HepG2 (cell line): ENCODE results near the gene SOX12. TPM values are rescaled to one million over a fixed set of nuclear protein-coding genes. Genes with fewer than 3 reads are reported as not detected.

ENCODE experiments used
- EZH2 ChIP-seq: conservative IDR thresholded peaks from 2 replicates; pipeline ENCODE4 v1.6.1; 2012; ENCODE audit warnings: mild to moderate bottlenecking, low read depth, low read length, moderate library complexity
- HNRNPK ChIP-seq: fragments of 200-400 bp; formaldehyde crosslinking; IDR thresholded peaks from 2 replicates; pipeline ENCODE4 v1.6.1; 2018; ENCODE audit warnings: low read length, low read depth, moderate library complexity, mild to moderate bottlenecking; ENCODE audit not compliant: poor library complexity, severe bottlenecking
- IKZF4 ChIP-seq: sonication (generic); formaldehyde crosslinking; IDR thresholded peaks from 2 replicates; pipeline ENCODE4 v1.5.1; 2020; ENCODE audit warnings: borderline replicate concordance, mild to moderate bottlenecking, low read depth, missing genetic modification reagents; ENCODE audit errors: not compliant biosample characterization
- KDM2A ChIP-seq: sonication (generic); formaldehyde crosslinking; IDR thresholded peaks from 2 replicates; pipeline ENCODE4 v1.4.0; 2020; ENCODE audit warnings: low read depth, missing genetic modification reagents, borderline replicate concordance
- MED1 ChIP-seq: sonication (generic); formaldehyde crosslinking; IDR thresholded peaks from 2 replicates; pipeline ENCODE4 v1.4.0; 2020; ENCODE audit warnings: missing genetic modification reagents
- MYNN ChIP-seq: sonication (generic); formaldehyde crosslinking; IDR thresholded peaks from 2 replicates; pipeline ENCODE4 v1.4.0; 2020; ENCODE audit warnings: mild to moderate bottlenecking, low read depth, missing genetic modification reagents
- NCOA2 ChIP-seq: sonication (generic); formaldehyde crosslinking; IDR thresholded peaks from 2 replicates; pipeline ENCODE4 v1.8.0; 2022; ENCODE audit warnings: inconsistent platforms
- NR1H2 ChIP-seq: sonication (generic); formaldehyde crosslinking; IDR thresholded peaks from 2 replicates; pipeline ENCODE4 v1.8.1; 2022; ENCODE audit warnings: low read depth, missing genetic modification reagents, borderline replicate concordance
- RAD51 ChIP-seq: fragments of 450-650 bp; IDR thresholded peaks from 2 replicates; pipeline ENCODE4 v1.6.1; 2016; ENCODE audit warnings: borderline replicate concordance
- RCOR2 ChIP-seq: IDR thresholded peaks from 2 replicates; pipeline ENCODE4 v1.6.1; 2016; ENCODE audit warnings: missing biosample characterization, missing genetic modification reagents
- TCF7 ChIP-seq: sonication (generic); IDR thresholded peaks from 2 replicates; pipeline ENCODE4 v1.6.1; 2016; ENCODE audit warnings: antibody characterized with exemption, low read depth
- ZBTB25 ChIP-seq: IDR thresholded peaks from 2 replicates; pipeline ENCODE4 v1.6.1; 2018; ENCODE audit warnings: missing genetic modification reagents
- ZKSCAN5 ChIP-seq: sonication (generic); formaldehyde crosslinking; IDR thresholded peaks from 2 replicates; pipeline ENCODE4 v1.5.1; 2020; ENCODE audit warnings: mild to moderate bottlenecking, missing genetic modification reagents
- ZNF143 ChIP-seq: sonication (generic); formaldehyde crosslinking; IDR thresholded peaks from 2 replicates; pipeline ENCODE4 v1.4.0; 2020; ENCODE audit warnings: missing genetic modification reagents
- ZNF20 ChIP-seq: sonication (generic); formaldehyde crosslinking; IDR thresholded peaks from 2 replicates; pipeline ENCODE4 v1.4.0; 2020; ENCODE audit warnings: mild to moderate bottlenecking, moderate library complexity, missing genetic modification reagents
- ZNF296 ChIP-seq: sonication (generic); formaldehyde crosslinking; conservative IDR thresholded peaks from 2 replicates; pipeline ENCODE4 v1.5.0; 2020; ENCODE audit warnings: mild to moderate bottlenecking, missing genetic modification reagents
- ZNF383 ChIP-seq: sonication (generic); formaldehyde crosslinking; IDR thresholded peaks from 2 replicates; pipeline ENCODE4 v1.4.0; 2020; ENCODE audit warnings: missing genetic modification reagents, mild to moderate bottlenecking, borderline replicate concordance
- ZNF713 ChIP-seq: sonication (generic); formaldehyde crosslinking; IDR thresholded peaks from 2 replicates; pipeline ENCODE4 v1.4.0; 2020; ENCODE audit warnings: mild to moderate bottlenecking, missing genetic modification reagents
- ZNF773 ChIP-seq: sonication (generic); formaldehyde crosslinking; IDR thresholded peaks from 2 replicates; pipeline ENCODE4 v1.4.0; 2020; ENCODE audit warnings: missing genetic modification reagents, borderline replicate concordance
- polyA plus RNA-seq, 8 experiments: library from polyadenylated mRNA; depleted of rRNA in 3 of 8; stranded (reverse) in 7 of 8; unstranded in 1 of 8; fragments of >200 nt; fragmentation: Illumina TruSeq in 4 of 8; extraction: Trizol in 4 of 8; gene quantifications; 2 replicates each; pipeline versions ENCODE4 v1.2.1 to v1.2.3, GENCODE V29; 2011 to 2016; ENCODE audit warnings: low read depth in 4 of 8, missing spikeins in 1 of 8, mixed read lengths in 1 of 8; ENCODE audit not compliant: insufficient read depth in 1 of 8
- total RNA-seq, 5 experiments: library from RNA; depleted of rRNA; stranded (reverse); fragments of >200 nt; fragmentation: Illumina TruSeq; extraction: Trizol; gene quantifications; 2 replicates each; pipeline ENCODE4 v1.2.3, GENCODE V29; 2016; ENCODE audit warnings: low read depth in 1 of 5
- TF ChIP-seq, protein P1 (sequence below): IDR thresholded peaks from 2 replicates; pipeline ENCODE4 v1.6.1; 2016; ENCODE audit warnings: missing biosample characterization, missing genetic modification reagents, low read depth
- TF ChIP-seq, protein P2 (sequence below): sonication (generic); formaldehyde crosslinking; IDR thresholded peaks from 2 replicates; pipeline ENCODE4 v1.4.0; 2020; ENCODE audit warnings: missing genetic modification reagents
- TF ChIP-seq, protein P3 (sequence below): sonication (generic); formaldehyde crosslinking; IDR thresholded peaks from 2 replicates; pipeline ENCODE4 v1.9.0; 2021; ENCODE audit warnings: missing genetic modification reagents, borderline replicate concordance

Gene SOX12
- total and polyA plus RNA-seq, 2 of the 13 experiments (the other 11 are each of a cell fraction or from before 2014, with no cell fraction given) = 10.0 to 18.7 TPM

DNA sequence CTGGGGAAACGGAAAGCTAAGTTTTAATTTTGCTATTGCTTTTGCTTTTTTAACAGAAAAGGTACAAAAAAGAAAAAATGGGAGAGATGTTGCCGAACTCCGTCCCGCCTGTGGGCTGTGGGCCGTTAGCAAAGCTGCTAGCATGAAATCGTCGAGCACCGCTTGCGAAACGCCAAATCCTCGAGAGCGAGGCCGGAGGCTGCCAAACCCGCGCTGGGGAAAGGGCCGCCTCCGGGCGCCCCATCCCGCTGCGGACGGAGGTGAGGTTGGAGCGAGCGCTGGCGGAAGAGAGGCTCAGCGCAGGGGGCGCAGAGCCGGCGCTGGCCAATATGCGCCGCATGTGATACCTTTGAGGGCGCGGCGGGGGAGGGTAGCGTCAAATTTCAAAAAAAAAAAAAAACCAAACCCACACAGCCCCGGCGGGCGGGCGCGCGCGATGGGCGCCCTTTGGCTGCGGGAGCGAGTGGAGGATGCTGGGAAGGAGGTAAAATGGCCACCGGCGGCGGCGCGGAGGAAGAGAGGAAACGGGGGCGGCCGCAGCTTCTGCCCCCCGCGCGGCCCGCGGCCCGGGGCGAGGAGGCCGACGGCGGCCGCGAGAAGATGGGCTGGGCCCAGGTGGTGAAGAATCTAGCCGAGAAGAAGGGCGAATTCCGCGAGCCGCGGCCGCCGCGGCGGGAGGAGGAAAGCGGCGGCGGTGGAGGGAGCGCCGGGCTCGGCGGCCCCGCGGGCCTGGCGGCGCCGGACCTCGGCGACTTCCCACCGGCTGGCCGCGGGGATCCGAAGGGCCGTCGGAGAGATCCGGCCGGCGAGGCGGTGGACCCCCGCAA, 28.0 kb upstream of the SOX12 start, which contains the start of gene ZCCHC3 (continued):
- TF ChIP-seq ZNF773 (CRISPR knock-in tag) = peak; percentile 92
- TF ChIP-seq, protein P1, sequence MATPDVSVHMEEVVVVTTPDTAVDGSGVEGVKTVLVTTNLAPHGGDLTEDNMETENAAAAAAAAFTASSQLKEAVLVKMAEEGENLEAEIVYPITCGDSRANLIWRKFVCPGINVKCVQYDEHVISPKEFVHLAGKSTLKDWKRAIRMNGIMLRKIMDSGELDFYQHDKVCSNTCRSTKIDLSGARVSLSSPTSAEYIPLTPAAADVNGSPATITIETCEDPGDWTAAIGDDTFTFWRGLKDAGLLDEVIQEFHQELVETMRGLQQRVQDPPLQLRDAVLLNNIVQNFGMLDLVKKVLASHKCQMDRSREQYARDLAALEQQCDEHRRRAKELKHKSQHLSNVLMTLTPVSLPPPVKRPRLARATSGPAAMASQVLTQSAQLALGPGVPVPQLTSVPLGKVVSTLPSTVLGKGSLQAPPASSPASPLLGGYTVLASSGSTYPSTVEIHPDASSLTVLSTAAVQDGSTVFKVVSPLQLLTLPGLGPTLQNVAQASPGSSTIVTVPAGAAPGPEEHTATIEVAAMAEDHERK (CRISPR knock-in tag) = peak; percentile 69; the same call in 1 of the 2 replicates
- peak; percentile 91; the same call in 1 of the 2 replicates for TF ChIP-seq ZNF20
- no peak; the same call in 1 of the 2 replicates for TF ChIP-seq ZNF296
- TF ChIP-seq NR1H2 (CRISPR knock-in tag) = peak; percentile 66; the same call in 1 of the 2 replicates
- TF ChIP-seq ZNF713 (CRISPR knock-in tag) = no peak
- peak; percentile 71 for TF ChIP-seq TCF7
- TF ChIP-seq MYNN (CRISPR knock-in tag) = peak; percentile 91
- no peak for TF ChIP-seq EZH2
- TF ChIP-seq, protein P2, sequence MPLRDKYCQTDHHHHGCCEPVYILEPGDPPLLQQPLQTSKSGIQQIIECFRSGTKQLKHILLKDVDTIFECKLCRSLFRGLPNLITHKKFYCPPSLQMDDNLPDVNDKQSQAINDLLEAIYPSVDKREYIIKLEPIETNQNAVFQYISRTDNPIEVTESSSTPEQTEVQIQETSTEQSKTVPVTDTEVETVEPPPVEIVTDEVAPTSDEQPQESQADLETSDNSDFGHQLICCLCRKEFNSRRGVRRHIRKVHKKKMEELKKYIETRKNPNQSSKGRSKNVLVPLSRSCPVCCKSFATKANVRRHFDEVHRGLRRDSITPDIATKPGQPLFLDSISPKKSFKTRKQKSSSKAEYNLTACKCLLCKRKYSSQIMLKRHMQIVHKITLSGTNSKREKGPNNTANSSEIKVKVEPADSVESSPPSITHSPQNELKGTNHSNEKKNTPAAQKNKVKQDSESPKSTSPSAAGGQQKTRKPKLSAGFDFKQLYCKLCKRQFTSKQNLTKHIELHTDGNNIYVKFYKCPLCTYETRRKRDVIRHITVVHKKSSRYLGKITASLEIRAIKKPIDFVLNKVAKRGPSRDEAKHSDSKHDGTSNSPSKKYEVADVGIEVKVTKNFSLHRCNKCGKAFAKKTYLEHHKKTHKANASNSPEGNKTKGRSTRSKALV (CRISPR knock-in tag) = peak; percentile 99
- peak; percentile 98 for TF ChIP-seq ZKSCAN5 (CRISPR knock-in tag)
- TF ChIP-seq KDM2A = peak; percentile 98
- peak; percentile 96 for TF ChIP-seq MED1
- peak; percentile 99 for TF ChIP-seq ZBTB25 (CRISPR knock-in tag)
- peak; percentile 93 for TF ChIP-seq RCOR2 (CRISPR knock-in tag)
- peak; percentile 84 for TF ChIP-seq HNRNPK
- peak; percentile 90 for TF ChIP-seq ZNF143
- TF ChIP-seq NCOA2 = peak; percentile 85
- no peak; the same call in 1 of the 2 replicates for TF ChIP-seq ZNF383
- peak; percentile 93 for TF ChIP-seq IKZF4 (CRISPR knock-in tag)
- TF ChIP-seq, protein P3, sequence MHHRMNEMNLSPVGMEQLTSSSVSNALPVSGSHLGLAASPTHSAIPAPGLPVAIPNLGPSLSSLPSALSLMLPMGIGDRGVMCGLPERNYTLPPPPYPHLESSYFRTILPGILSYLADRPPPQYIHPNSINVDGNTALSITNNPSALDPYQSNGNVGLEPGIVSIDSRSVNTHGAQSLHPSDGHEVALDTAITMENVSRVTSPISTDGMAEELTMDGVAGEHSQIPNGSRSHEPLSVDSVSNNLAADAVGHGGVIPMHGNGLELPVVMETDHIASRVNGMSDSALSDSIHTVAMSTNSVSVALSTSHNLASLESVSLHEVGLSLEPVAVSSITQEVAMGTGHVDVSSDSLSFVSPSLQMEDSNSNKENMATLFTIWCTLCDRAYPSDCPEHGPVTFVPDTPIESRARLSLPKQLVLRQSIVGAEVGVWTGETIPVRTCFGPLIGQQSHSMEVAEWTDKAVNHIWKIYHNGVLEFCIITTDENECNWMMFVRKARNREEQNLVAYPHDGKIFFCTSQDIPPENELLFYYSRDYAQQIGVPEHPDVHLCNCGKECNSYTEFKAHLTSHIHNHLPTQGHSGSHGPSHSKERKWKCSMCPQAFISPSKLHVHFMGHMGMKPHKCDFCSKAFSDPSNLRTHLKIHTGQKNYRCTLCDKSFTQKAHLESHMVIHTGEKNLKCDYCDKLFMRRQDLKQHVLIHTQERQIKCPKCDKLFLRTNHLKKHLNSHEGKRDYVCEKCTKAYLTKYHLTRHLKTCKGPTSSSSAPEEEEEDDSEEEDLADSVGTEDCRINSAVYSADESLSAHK (CRISPR knock-in tag) = peak; percentile 94
- no peak for TF ChIP-seq RAD51
